HepG2 (cell line): Measurements from ENCODE around the gene PXMP4. TPM values are rescaled to one million over a fixed set of nuclear protein-coding genes. Genes with fewer than 3 reads are reported as not detected.

Experiments used
- ASH2L ChIP-seq: fragments of 300-600, 200-600 bp; sonication (generic); IDR thresholded peaks from 2 replicates; pipeline ENCODE4 v1.7.0; 2017; ENCODE audit warnings: low read depth, mild to moderate bottlenecking, moderate library complexity, mixed read lengths, low read length; ENCODE audit not compliant: insufficient read length
- ATF7 ChIP-seq, 2 experiments: fragments of 450-650 bp in 1 of 2; sonication (generic) in 1 of 2; formaldehyde crosslinking in 1 of 2; IDR thresholded peaks; 2 replicates each; pipeline versions ENCODE4 v1.4.0 to v1.6.1; 2016 to 2020; ENCODE audit warnings: antibody characterized with exemption in 1 of 2, mild to moderate bottlenecking in 1 of 2, missing genetic modification reagents in 1 of 2
- CBX2 ChIP-seq, 2 experiments: fragments of 200-600 bp in 1 of 2; sonication (generic); formaldehyde crosslinking in 1 of 2; IDR thresholded peaks; 2 replicates each; pipeline versions ENCODE4 v1.7.0 to v1.8.1; 2018 to 2022; ENCODE audit warnings: low read depth in 2 of 2, low read length in 1 of 2, mild to moderate bottlenecking in 1 of 2, missing genetic modification reagents in 1 of 2
- DRAP1 ChIP-seq: IDR thresholded peaks from 2 replicates; pipeline ENCODE4 v1.6.1; 2016; ENCODE audit warnings: missing genetic modification reagents, missing compliant biosample characterization
- EP300 ChIP-seq, 3 experiments: sonication (generic) in 1 of 3; formaldehyde crosslinking in 1 of 3; IDR thresholded peaks; 2 replicates each; pipeline versions ENCODE4 v1.5.1 to v1.6.1; 2011 to 2020; ENCODE audit warnings: low read depth in 2 of 3, low read length in 2 of 3, borderline replicate concordance in 1 of 3, improper control_type of control experiment in 1 of 3, mild to moderate bottlenecking in 1 of 3, missing genetic modification reagents in 1 of 3, moderate library complexity in 1 of 3
- ISL2 ChIP-seq: sonication (generic); formaldehyde crosslinking; IDR thresholded peaks from 2 replicates; pipeline ENCODE4 v1.5.0; 2020; ENCODE audit warnings: missing genetic modification reagents
- KDM5B ChIP-seq: sonication (generic); formaldehyde crosslinking; IDR thresholded peaks from 2 replicates; pipeline ENCODE4 v1.4.0; 2020; ENCODE audit warnings: missing genetic modification reagents, mild to moderate bottlenecking, borderline replicate concordance
- MIXL1 ChIP-seq: IDR thresholded peaks from 2 replicates; pipeline ENCODE4 v1.6.1; 2016
- POLR2A ChIP-seq, 2 experiments: IDR thresholded peaks; 2 replicates each; pipeline ENCODE4 v1.6.1; 2011; ENCODE audit warnings: low read depth in 2 of 2, low read length in 2 of 2, mild to moderate bottlenecking in 1 of 2, moderate library complexity in 1 of 2; ENCODE audit not compliant: insufficient read depth in 1 of 2
- SOX13 ChIP-seq, 3 experiments: fragments of 450-650 bp in 1 of 3; sonication (generic) in 1 of 3; formaldehyde crosslinking in 1 of 3; IDR thresholded peaks in 2 of 3; conservative IDR thresholded peaks in 1 of 3; 2 replicates each; pipeline versions ENCODE4 v1.5.0 to v1.6.1; 2016 to 2020; ENCODE audit warnings: antibody characterized with exemption in 1 of 3, mild to moderate bottlenecking in 1 of 3, missing compliant biosample characterization in 1 of 3, missing genetic modification reagents in 1 of 3, moderate library complexity in 1 of 3
- SSRP1 ChIP-seq: IDR thresholded peaks from 2 replicates; pipeline ENCODE4 v1.6.1; 2016; ENCODE audit warnings: control low read depth
- TCF12 ChIP-seq, 2 experiments: fragments of 450-650 bp in 1 of 2; sonication (generic) in 1 of 2; formaldehyde crosslinking in 1 of 2; IDR thresholded peaks; 2 replicates each; pipeline versions ENCODE4 v1.6.1 to v1.8.0; 2017 to 2022; ENCODE audit warnings: antibody characterized with exemption in 1 of 2, mild to moderate bottlenecking in 1 of 2, missing genetic modification reagents in 1 of 2, moderate library complexity in 1 of 2
- ZBTB42 ChIP-seq: sonication (generic); formaldehyde crosslinking; IDR thresholded peaks from 2 replicates; pipeline ENCODE4 v1.5.0; 2020; ENCODE audit warnings: mild to moderate bottlenecking, missing genetic modification reagents
- ZNF205 ChIP-seq: IDR thresholded peaks from 2 replicates; pipeline ENCODE4 v1.6.1; 2018; ENCODE audit warnings: missing biosample characterization, missing genetic modification reagents
- ZNF331 ChIP-seq: sonication (generic); formaldehyde crosslinking; IDR thresholded peaks from 2 replicates; pipeline ENCODE4 v1.4.0; 2020; ENCODE audit warnings: missing genetic modification reagents
- ZNF446 ChIP-seq: sonication (generic); formaldehyde crosslinking; IDR thresholded peaks from 2 replicates; pipeline ENCODE4 v1.5.0; 2020; ENCODE audit warnings: mild to moderate bottlenecking, missing genetic modification reagents
- ZNF615 ChIP-seq: sonication (generic); formaldehyde crosslinking; IDR thresholded peaks from 2 replicates; pipeline ENCODE4 v1.5.0; 2020; ENCODE audit warnings: mild to moderate bottlenecking, missing genetic modification reagents, borderline replicate concordance
- polyA plus RNA-seq, 8 experiments: library from polyadenylated mRNA; depleted of rRNA in 3 of 8; stranded (reverse) in 7 of 8; unstranded in 1 of 8; fragments of >200 nt; fragmentation: Illumina TruSeq in 4 of 8; extraction: Trizol in 4 of 8; gene quantifications; 2 replicates each; pipeline versions ENCODE4 v1.2.1 to v1.2.3, GENCODE V29; 2011 to 2016; ENCODE audit warnings: low read depth in 4 of 8, missing spikeins in 1 of 8, mixed read lengths in 1 of 8; ENCODE audit not compliant: insufficient read depth in 1 of 8
- total RNA-seq, 5 experiments: library from RNA; depleted of rRNA; stranded (reverse); fragments of >200 nt; fragmentation: Illumina TruSeq; extraction: Trizol; gene quantifications; 2 replicates each; pipeline ENCODE4 v1.2.3, GENCODE V29; 2016; ENCODE audit warnings: low read depth in 1 of 5
- TF ChIP-seq, protein P1 (sequence below): sonication (generic); formaldehyde crosslinking; IDR thresholded peaks from 2 replicates; pipeline ENCODE4 v1.8.1; 2022; ENCODE audit warnings: mild to moderate bottlenecking, missing genetic modification reagents
- TF ChIP-seq, protein P2 (sequence below): sonication (generic); formaldehyde crosslinking; IDR thresholded peaks from 2 replicates; pipeline ENCODE4 v1.5.1; 2020; ENCODE audit warnings: missing genetic modification reagents, mild to moderate bottlenecking, borderline replicate concordance
- TF ChIP-seq, protein P3 (sequence below): sonication (generic); formaldehyde crosslinking; IDR thresholded peaks from 2 replicates; pipeline ENCODE4 v1.4.0; 2020; ENCODE audit warnings: missing genetic modification reagents

The PXMP4 gene
- total and polyA plus RNA-seq, 2 of the 13 experiments (the other 11 are each of a cell fraction or from before 2014, with no cell fraction given), result not detected

- TF ChIP-seq EP300 (IDR thresholded peaks at IDR 0.05; ENCODE audit: low read depth in 2 of 2, low read length in 2 of 2) (0 out of 4 replicates have a peak, but pooled peaks of 1 of the 2 experiments have one; percentile 18), EP300 (CRISPR knock-in tag; IDR thresholded peaks at IDR 0.05; ENCODE audit: borderline replicate concordance) (peak; percentile 41; the same call in 1 of the 2 replicates), DRAP1 (CRISPR knock-in tag) (no peak), TCF12 (IDR thresholded peaks at IDR 0.05) (no peak), TCF12 (CRISPR knock-in tag; IDR thresholded peaks at IDR 0.05) (peak; percentile 71), MIXL1 (peak; percentile 62; the same call in 1 of the 2 replicates), CBX2 (IDR thresholded peaks at IDR 0.05; ENCODE audit: low read depth, low read length) (no peak), CBX2 (CRISPR knock-in tag; IDR thresholded peaks at IDR 0.05; ENCODE audit: low read depth) (0 out of 2 replicates have a peak, but pooled peaks have one; percentile 21), ZNF615 (CRISPR knock-in tag) (peak; percentile 92; the same call in 1 of the 2 replicates), ASH2L (peak; percentile 92), KDM5B (CRISPR knock-in tag) (peak; percentile 64; the same call in 1 of the 2 replicates), ZNF205 (peak; percentile 24; the same call in 1 of the 2 replicates), POLR2A (IDR thresholded peaks at IDR 0.05; ENCODE audit: insufficient read depth in 1 of 2, low read depth in 2 of 2, low read length in 2 of 2) (peak; percentile 68 to 92), ZNF331 (CRISPR knock-in tag) (peak; percentile 74; the same call in 1 of the 2 replicates), ZNF446 (no peak), SOX13 (IDR thresholded peaks at IDR 0.05) (peak; percentile 50; the same call in 1 of the 2 replicates), SOX13 (CRISPR knock-in tag; conservative IDR thresholded peaks at IDR 0.05 in 1 of 2, IDR thresholded peaks at IDR 0.05 in 1 of 2) (peak in 1 of 2 experiments; percentile 57; a peak in 2 of 4 replicates), ISL2 (CRISPR knock-in tag) (0 out of 2 replicates have a peak, but pooled peaks have one; percentile 61), SSRP1 (CRISPR knock-in tag) (peak; percentile 39; the same call in 1 of the 2 replicates), ZBTB42 (CRISPR knock-in tag) (no peak; the same call in 1 of the 2 replicates), ATF7 (IDR thresholded peaks at IDR 0.05) (no peak), ATF7 (CRISPR knock-in tag; IDR thresholded peaks at IDR 0.05) (peak; percentile 67; the same call in 1 of the 2 replicates)
- TF ChIP-seq, protein P1, sequence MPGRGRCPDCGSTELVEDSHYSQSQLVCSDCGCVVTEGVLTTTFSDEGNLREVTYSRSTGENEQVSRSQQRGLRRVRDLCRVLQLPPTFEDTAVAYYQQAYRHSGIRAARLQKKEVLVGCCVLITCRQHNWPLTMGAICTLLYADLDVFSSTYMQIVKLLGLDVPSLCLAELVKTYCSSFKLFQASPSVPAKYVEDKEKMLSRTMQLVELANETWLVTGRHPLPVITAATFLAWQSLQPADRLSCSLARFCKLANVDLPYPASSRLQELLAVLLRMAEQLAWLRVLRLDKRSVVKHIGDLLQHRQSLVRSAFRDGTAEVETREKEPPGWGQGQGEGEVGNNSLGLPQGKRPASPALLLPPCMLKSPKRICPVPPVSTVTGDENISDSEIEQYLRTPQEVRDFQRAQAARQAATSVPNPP (CRISPR knock-in tag), result 0 out of 2 replicates have a peak, but pooled peaks have one; percentile 45
- TF ChIP-seq, protein P2, sequence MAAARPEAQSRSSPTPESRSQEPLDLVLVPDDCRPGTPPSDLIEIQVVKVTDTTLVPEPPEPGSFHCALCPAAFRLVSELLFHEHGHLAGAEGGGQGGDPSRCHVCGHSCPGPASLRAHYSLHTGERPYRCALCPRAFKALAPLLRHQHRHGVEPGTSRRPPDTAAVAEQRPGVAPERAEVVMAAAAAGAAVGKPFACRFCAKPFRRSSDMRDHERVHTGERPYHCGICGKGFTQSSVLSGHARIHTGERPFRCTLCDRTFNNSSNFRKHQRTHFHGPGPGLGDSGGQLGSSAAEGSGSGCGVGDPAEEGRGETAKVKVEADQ (CRISPR knock-in tag), result peak; percentile 26
- TF ChIP-seq, protein P3, sequence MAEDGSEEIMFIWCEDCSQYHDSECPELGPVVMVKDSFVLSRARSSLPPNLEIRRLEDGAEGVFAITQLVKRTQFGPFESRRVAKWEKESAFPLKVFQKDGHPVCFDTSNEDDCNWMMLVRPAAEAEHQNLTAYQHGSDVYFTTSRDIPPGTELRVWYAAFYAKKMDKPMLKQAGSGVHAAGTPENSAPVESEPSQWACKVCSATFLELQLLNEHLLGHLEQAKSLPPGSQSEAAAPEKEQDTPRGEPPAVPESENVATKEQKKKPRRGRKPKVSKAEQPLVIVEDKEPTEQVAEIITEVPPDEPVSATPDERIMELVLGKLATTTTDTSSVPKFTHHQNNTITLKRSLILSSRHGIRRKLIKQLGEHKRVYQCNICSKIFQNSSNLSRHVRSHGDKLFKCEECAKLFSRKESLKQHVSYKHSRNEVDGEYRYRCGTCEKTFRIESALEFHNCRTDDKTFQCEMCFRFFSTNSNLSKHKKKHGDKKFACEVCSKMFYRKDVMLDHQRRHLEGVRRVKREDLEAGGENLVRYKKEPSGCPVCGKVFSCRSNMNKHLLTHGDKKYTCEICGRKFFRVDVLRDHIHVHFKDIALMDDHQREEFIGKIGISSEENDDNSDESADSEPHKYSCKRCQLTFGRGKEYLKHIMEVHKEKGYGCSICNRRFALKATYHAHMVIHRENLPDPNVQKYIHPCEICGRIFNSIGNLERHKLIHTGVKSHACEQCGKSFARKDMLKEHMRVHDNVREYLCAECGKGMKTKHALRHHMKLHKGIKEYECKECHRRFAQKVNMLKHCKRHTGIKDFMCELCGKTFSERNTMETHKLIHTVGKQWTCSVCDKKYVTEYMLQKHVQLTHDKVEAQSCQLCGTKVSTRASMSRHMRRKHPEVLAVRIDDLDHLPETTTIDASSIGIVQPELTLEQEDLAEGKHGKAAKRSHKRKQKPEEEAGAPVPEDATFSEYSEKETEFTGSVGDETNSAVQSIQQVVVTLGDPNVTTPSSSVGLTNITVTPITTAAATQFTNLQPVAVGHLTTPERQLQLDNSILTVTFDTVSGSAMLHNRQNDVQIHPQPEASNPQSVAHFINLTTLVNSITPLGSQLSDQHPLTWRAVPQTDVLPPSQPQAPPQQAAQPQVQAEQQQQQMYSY (CRISPR knock-in tag), result peak; percentile 78; the same call in 1 of the 2 replicates
Observed at GRCh38 chr20:33674294-33675135, 45.6 kb downstream of the PXMP4 start, which contains the start of gene NECAB3 (continued).
